HG03442 (cell line): ENCODE measurements around the gene PABPN1L.

Experiments used
- ATAC-seq: cut with Tn5 transposase; IDR thresholded peaks from one replicate; pipeline ENCODE4 v1.9.1; 2021; ENCODE audit warnings: mild to moderate bottlenecking, moderate library complexity; ENCODE audit not compliant: unreplicated experiment

Gene PABPN1L

GRCh38 chr16:88815227-88815626, 51.2 kb downstream of the PABPN1L start:
- no peak for ATAC-seq

GRCh38 chr16:88814144-88814502, 52.3 kb downstream of the PABPN1L start:
- no peak for ATAC-seq
